ENCODE results near the gene PLEKHG4B. TPM values are rescaled to one million over a fixed set of nuclear protein-coding genes. Genes with fewer than 3 reads are reported as not detected.

The PLEKHG4B gene
- polyA plus RNA-seq, 4 donors: 8.2 to 17.1 (median 9.5) TPM

- no peak for DNase-seq (ENCODE audit: low read depth in 4 of 4, low spot score in 3 of 4)
Measured at GRCh38 chr5:185095-186070, 93.4 kb downstream of the PLEKHG4B start.

GRCh38 chr5:186091-187041 is 94.4 kb downstream of the PLEKHG4B start:
- DNase-seq (ENCODE audit: low read depth in 4 of 4, low spot score in 3 of 4): no peak

GRCh38 chr5:187042-187431 is 95.1 kb downstream of the PLEKHG4B start:
- no peak for DNase-seq (ENCODE audit: low read depth in 4 of 4, low spot score in 3 of 4)

DNA sequence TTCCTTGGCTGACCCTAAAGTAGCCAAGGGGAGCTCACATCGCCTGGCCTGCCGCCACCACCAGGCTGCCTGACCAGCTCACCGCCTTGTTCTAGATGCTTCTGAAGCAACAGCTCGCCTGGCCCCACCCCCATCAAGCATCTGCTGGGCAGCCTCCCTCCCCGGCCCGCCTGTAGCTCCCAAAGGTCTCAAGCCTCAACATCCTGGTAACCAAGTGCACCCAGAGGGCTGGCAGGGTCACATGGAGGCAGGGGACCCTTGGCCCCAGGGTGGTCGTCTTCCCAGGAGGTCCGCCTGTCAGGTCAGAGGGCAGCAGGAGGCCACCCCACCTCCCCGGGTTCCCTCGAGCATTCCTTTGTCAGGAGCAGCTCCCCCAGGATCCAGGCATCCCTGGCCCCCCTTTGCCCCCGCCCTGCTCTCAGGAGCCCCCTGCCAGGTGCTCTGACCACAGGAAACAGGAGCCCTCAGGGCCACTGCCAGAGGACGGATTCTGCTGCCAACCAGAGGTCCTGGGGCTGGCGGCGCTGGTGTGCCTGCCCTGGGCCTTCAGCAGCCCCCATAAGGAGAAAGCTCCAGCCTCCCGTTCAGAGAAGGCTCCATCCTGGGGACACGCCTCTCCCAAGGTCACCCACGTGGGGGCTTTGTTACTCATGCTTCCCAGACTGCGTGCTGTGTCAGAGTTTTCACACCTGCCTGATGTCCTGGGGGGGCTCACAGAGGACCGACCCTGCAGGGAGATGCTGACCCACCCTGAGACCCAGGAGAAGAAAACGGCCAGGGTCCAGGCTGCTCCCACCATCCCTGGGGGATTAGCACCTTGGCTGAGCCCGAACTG is 95.9 kb downstream of the PLEKHG4B start:
- DNase-seq (ENCODE audit: low read depth in 4 of 4, low spot score in 3 of 4): no peak

GRCh38 chr5:188488-189481 is 96.8 kb downstream of the PLEKHG4B start:
- DNase-seq (ENCODE audit: low read depth in 4 of 4, low spot score in 3 of 4): peak; percentile 52 to 76 (median 64)

DNA sequence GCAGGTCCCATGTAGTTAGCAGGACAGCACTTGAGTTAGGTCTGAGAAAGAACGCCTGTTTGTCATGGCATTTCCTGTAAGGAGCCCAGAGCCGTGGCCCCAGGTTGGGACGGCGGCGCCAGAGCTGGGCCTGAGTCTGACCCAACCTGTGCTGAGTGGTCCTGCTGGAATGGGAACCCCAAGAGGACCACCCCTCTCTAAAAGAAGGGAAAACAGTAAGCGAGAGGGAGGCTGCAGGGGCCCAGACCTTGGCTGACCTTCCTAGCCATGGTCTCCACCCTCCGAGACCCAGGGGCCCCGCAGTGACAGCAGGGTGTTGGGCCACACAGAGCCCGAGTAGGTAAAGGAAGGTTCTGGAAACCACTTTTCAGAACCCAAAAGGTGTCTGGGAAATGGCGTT is 97.5 kb downstream of the PLEKHG4B start:
- no peak for DNase-seq (ENCODE audit: low read depth in 4 of 4, low spot score in 3 of 4)

DNA sequence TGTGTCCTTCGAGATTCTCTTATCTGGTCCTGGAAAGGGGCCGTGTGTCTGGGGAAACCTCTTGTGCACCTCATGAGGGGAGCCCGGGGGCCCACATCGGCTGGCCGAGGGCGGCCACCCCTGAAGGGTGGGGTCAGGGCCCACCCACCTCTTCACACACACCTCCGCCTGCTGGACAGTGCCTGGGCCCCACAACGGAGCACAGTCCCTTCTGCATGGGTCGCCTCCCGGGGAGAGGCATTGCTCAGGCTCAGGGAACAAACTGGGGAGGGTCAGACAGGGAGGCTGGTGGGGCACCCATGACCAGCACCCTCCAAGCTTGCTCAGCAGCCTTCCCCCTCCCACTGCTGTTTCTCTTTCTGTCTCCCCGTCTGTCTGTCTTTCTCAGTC is 98.0 kb downstream of the PLEKHG4B start:
- DNase-seq (ENCODE audit: low read depth in 4 of 4, low spot score in 3 of 4): no peak

DNA sequence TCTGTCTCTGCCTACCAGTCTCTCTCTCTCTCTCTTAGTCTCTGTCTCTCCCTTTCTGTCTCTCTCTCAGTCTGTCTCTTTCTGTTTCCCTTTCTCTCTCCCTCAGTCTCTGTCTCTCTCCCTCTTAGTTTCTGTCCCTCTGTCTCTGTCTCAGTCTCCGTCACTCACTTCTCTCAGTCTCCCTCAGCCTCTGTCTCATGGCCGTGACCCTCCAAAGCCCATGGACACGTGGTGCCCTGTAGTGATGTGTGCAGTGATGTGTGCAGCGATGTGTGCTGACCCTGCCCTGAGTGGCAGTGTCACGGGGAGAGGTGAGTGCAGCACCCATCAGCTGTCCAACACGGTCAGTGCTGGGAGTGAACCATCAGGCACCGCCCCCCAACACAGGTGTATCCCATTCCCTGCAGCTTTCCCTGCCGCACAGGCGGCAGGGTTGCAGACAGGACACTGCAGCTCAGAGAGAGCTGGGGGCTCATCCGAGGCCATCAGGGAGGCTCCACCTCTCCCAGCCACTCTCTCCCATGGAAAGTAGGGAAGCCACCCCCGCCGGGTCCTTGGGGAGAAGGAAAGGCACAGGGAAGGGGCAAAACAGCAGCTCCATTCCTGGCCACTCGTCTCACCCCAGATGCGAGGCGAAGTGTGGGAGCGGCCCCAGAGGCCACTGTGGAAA is 98.5 kb downstream of the PLEKHG4B start:
- DNase-seq (ENCODE audit: low read depth in 4 of 4, low spot score in 3 of 4): no peak

DNA sequence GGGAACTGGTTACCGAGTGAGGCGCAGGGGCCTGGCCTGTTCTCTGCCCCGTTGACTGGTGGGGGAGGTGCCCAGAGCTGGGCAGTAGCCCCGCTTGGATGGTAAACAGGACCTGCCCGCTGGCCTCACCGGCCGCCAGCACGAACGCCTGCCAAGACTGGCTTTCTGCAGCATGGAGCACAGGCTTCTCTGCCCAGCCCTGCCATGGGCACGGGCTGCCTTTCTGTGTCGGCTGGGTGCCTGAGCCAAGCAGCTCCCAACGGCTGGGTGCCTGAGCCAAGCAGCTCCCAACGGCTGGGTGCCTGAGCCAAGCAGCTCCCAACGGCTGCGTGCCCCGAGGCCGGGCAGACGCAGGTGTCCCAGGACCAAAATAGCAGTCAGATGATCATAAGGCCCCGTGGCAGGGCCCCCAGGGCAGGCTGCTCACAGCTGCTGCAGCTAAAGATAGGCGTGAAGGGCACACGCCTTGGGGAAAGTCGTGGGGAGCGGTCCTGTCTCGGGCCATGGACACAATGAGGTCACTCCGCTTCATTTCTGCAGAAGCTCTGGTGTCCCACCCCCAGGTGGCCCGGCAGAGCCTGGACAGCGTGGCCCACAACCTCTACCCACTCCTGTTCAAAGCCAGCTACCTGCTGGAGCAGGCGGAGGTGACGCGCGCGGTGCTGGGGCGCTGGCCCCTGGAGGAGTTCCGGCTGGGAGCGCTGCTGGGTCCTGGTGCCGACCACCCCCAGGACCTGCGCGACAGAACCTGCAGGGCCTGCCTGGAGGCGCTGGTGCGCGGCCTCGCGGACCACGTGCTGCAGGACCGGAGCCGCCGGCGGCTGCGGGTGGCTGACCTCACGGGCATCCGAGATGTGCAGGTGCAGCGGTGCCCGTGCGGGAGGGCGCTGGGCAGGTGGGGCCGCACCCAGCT is 99.3 kb downstream of the PLEKHG4B start, which contains the start of gene LRRC14B:
Gene LRRC14B (plus strand): TSS at position 460 of the 913 bp plus-strand sequence. CDS start 44 bp downstream, at position 504.
- DNase-seq (ENCODE audit: low read depth in 4 of 4, low spot score in 3 of 4): no peak

DNA sequence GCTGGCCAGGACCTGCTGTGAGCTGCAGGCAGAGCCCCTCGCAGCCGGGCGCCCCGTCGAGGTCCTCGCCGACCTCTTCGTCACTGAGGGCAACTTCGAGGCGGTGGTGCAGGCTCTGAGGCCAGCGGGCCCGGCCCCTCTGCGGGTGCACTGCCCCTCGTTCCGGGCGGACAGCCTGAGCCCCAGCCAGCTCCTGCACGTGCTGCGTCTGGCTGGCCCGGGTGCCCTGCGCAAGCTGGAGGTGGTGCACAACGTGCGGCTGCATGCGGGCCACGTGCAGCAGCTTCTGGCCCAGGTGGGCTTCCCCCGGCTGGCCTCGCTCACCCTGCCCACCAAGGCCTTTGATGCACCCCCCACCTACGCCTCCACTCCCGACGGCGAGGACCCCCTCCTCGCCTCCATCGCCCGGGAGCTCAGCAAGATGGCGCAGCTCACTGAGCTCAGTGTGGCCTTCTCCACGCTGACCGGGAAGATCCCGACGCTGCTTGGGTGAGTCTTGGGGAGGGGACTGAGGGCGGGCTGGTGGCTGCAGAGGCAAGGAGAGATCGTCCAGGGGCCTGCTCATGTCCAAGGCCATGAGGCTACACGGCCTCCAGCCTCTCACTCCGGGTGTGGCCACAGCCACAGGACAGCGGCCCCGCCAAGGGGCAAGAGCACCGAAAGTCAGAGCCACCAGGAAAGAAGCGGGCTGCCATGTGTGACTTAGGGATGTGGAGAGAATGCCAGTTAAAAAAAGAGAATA is 100.2 kb downstream of the PLEKHG4B start:
- no peak for DNase-seq (ENCODE audit: low read depth in 4 of 4, low spot score in 3 of 4)

DNA sequence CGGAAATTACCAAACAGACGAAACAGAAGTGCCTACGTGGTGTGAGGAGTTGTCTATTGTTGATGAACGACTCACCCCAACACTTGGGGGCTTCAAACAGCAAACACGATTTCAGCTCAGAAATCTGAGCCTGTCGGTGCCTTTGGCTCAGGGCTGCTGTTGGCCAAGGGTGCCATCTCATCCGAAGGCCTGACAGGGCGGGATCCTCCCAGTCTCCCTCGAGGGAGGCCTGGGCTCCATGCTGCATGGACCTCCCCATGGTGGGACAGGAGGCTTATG is 100.7 kb downstream of the PLEKHG4B start:
- DNase-seq (ENCODE audit: low read depth in 4 of 4, low spot score in 3 of 4): no peak

- no peak for DNase-seq (ENCODE audit: low read depth in 4 of 4, low spot score in 3 of 4)
Measured at GRCh38 chr5:192970-193831, 101.2 kb downstream of the PLEKHG4B start.

GRCh38 chr5:194102-194501 is 102.1 kb downstream of the PLEKHG4B start:
- no peak for DNase-seq (ENCODE audit: low read depth in 4 of 4, low spot score in 3 of 4)

- DNase-seq (ENCODE audit: low read depth in 4 of 4, low spot score in 3 of 4): no peak
Measured at GRCh38 chr5:194603-195209, 102.7 kb downstream of the PLEKHG4B start.

DNA sequence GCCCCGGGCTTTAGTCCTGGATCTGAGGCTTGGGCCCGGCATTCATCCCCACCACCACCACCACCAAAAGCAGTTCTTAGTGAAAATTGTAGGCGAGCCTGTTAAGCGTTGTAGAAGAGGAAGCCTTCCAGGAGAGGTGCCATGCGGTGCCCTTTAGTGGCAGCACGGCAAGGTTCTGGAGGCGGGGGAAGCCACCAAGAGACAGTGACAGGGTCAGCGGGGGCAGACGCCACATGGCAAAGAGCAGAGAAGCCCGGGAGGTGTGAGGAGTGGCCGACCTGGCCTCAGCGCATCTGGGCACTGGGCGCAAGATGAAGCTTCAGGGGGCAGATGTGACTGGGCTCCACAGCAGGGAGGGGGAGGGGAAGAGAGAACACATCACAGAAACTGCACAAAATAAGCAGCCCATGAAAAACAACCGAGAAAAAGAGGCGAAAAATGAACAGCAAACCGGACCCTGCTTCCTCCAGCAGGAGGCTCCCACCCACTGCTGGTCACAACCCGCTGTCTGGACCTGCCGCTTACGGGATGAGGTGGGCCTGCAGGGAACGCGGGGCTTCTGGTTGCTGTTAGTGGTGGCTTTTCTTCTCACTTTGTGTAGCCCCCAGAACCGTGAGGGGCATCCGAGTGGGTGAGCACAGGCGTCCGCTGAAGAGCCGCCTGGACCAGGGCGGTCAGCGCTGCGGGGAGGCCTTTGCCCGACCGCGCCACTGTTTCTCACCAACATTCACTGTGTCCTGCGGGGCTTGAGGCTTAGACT is 103.6 kb downstream of the PLEKHG4B start:
- DNase-seq (ENCODE audit: low read depth in 4 of 4, low spot score in 3 of 4): no peak

All from left renal pelvis (tissue), 4 donors.